Measurements from ENCODE around the gene NGRN. TPM values are rescaled to one million over a fixed set of nuclear protein-coding genes. Genes with fewer than 3 reads are reported as not detected.
"Not testable (repeated sequence)": the region's sequence is repeated elsewhere in the genome, so short reads cannot be mapped to it uniquely, and the experiment has no call there.

NGRN gene
- polyA plus RNA-seq, 3 donors from 2014 or later = 20.2 to 32.1 (median 26.0) TPM

GRCh38 chr15:90300988-90301706, 35.7 kb downstream of the NGRN start:
- no peaks in the 10 kb centered on the region for H3K9me3 Mint-ChIP-seq
- H3K27ac Mint-ChIP-seq = no peak overlapping the region
- DNase-seq = peak; percentile 36 to 54 (median 51)
- H3K4me3 Mint-ChIP-seq = peak overlapping the region in 1 of 5 donors; percentile 26
- H3K36me3 Mint-ChIP-seq = no peaks in the 10 kb centered on the region
- peaks cover 14 to 21% of the 10 kb centered on the region in 2 donors for H3K4me1 Mint-ChIP-seq
- peaks cover 0 to 3% (median 3%) of the 10 kb centered on the region in 3 donors for H3K27me3 Mint-ChIP-seq (ENCODE audit: low read depth in 3 of 3)

GRCh38 chr15:90301707-90302300, 36.3 kb downstream of the NGRN start:
- Mint-ChIP-seq H3K36me3 (no peaks in the 10 kb centered on the region), H3K4me1 (peaks cover 21 to 28% of the 10 kb centered on the region in 2 donors), H3K9me3 (no peaks in the 10 kb centered on the region), H3K27ac (no peak overlapping the region), H3K4me3 (no peak overlapping the region), H3K27me3 (ENCODE audit: low read depth in 3 of 3) (peaks cover 0 to 3% (median 3%) of the 10 kb centered on the region in 3 donors)
- no peak for DNase-seq

GRCh38 chr15:90305355-90305754, 39.9 kb downstream of the NGRN start:
- Mint-ChIP-seq H3K4me1 (peaks cover 30 to 38% of the 10 kb centered on the region in 2 donors), H3K27ac (peak overlapping the region in 1 of 6 donors; percentile 22), H3K4me3 (peak overlapping the region in 1 of 5 donors; percentile 18)
- H3K27me3 Mint-ChIP-seq (ENCODE audit: low read depth in 3 of 3); H3K9me3 Mint-ChIP-seq; H3K36me3 Mint-ChIP-seq; DNase-seq: not testable (repeated sequence)

- no peaks in the 10 kb centered on the region for H3K9me3 Mint-ChIP-seq
- peak overlapping the region in 5 of 6 donors; percentile 60 to 85 (median 73) for H3K27ac Mint-ChIP-seq
- peak in 1 of 3 donors; percentile 4 for DNase-seq
- peak overlapping the region; percentile 44 to 82 (median 68) for H3K4me3 Mint-ChIP-seq
- peaks cover 0 to 3% (median 2%) of the 10 kb centered on the region in 3 donors for H3K27me3 Mint-ChIP-seq (ENCODE audit: low read depth in 3 of 3)
- no peaks in the 10 kb centered on the region for H3K36me3 Mint-ChIP-seq
- peaks cover 30 to 37% of the 10 kb centered on the region in 2 donors for H3K4me1 Mint-ChIP-seq
Observed at GRCh38 chr15:90305932-90306331, 40.5 kb downstream of the NGRN start.

- peaks cover 0 to 3% (median 0%) of the 10 kb centered on the region in 3 donors for H3K27me3 Mint-ChIP-seq (ENCODE audit: low read depth in 3 of 3)
- H3K9me3 Mint-ChIP-seq = no peaks in the 10 kb centered on the region
- peaks cover 27 to 31% of the 10 kb centered on the region in 2 donors for H3K4me1 Mint-ChIP-seq
- DNase-seq = peak; percentile 32 to 52 (median 39)
- no peaks in the 10 kb centered on the region for H3K36me3 Mint-ChIP-seq
- H3K4me3 Mint-ChIP-seq = peak overlapping the region; percentile 44 to 82 (median 68)
- H3K27ac Mint-ChIP-seq = peak overlapping the region; percentile 0 to 85 (median 72)
Observed at GRCh38 chr15:90306560-90306959, 41.1 kb downstream of the NGRN start.

GRCh38 chr15:90307661-90308060, 42.2 kb downstream of the NGRN start:
- no peaks in the 10 kb centered on the region for H3K36me3 Mint-ChIP-seq
- H3K27me3 Mint-ChIP-seq (ENCODE audit: low read depth in 3 of 3) = peaks cover 0 to 3% (median under 1%) of the 10 kb centered on the region in 3 donors
- no peak for DNase-seq
- H3K4me3 Mint-ChIP-seq = no peak overlapping the region
- H3K4me1 Mint-ChIP-seq = peaks cover 27 to 31% of the 10 kb centered on the region in 2 donors
- peak overlapping the region in 1 of 6 donors; percentile 12 for H3K27ac Mint-ChIP-seq
- H3K9me3 Mint-ChIP-seq = no peaks in the 10 kb centered on the region

- no peak for DNase-seq
- Mint-ChIP-seq H3K9me3 (no peaks in the 10 kb centered on the region), H3K27me3 (ENCODE audit: low read depth in 3 of 3) (peaks cover 0 to 5% (median 3%) of the 10 kb centered on the region in 3 donors), H3K4me1 (peaks cover 27 to 31% of the 10 kb centered on the region in 2 donors), H3K4me3 (no peak overlapping the region), H3K27ac (no peak overlapping the region), H3K36me3 (no peaks in the 10 kb centered on the region)
Observed at GRCh38 chr15:90309020-90309419, 43.5 kb downstream of the NGRN start.

- no peaks in the 10 kb centered on the region for H3K9me3 Mint-ChIP-seq
- peaks cover 0 to 8% (median 0%) of the 10 kb centered on the region in 3 donors for H3K27me3 Mint-ChIP-seq (ENCODE audit: low read depth in 3 of 3)
- H3K4me3 Mint-ChIP-seq = no peak overlapping the region
- DNase-seq = no peak
- no peaks in the 10 kb centered on the region for H3K36me3 Mint-ChIP-seq
- no peak overlapping the region for H3K27ac Mint-ChIP-seq
- peaks cover 4 to 8% of the 10 kb centered on the region in 2 donors for H3K4me1 Mint-ChIP-seq
Observed at GRCh38 chr15:90315278-90315982, 50.0 kb downstream of the NGRN start.

- Mint-ChIP-seq H3K27me3 (ENCODE audit: low read depth in 3 of 3) (peaks cover 0 to 8% (median 0%) of the 10 kb centered on the region in 3 donors), H3K36me3 (no peaks in the 10 kb centered on the region), H3K27ac (no peak overlapping the region), H3K4me3 (no peak overlapping the region), H3K4me1 (peaks cover 4 to 11% of the 10 kb centered on the region in 2 donors), H3K9me3 (no peaks in the 10 kb centered on the region)
- no peak for DNase-seq
Observed at GRCh38 chr15:90316139-90316538, 50.7 kb downstream of the NGRN start.

GRCh38 chr15:90318591-90318990, 53.1 kb downstream of the NGRN start:
- peaks cover 0 to 6% (median 0%) of the 10 kb centered on the region in 3 donors for H3K27me3 Mint-ChIP-seq (ENCODE audit: low read depth in 3 of 3)
- H3K4me3 Mint-ChIP-seq = no peak overlapping the region
- no peaks in the 10 kb centered on the region for H3K9me3 Mint-ChIP-seq
- no peak overlapping the region for H3K27ac Mint-ChIP-seq
- H3K4me1 Mint-ChIP-seq = peaks cover 4 to 11% of the 10 kb centered on the region in 2 donors
- DNase-seq = no peak
- no peaks in the 10 kb centered on the region for H3K36me3 Mint-ChIP-seq

- no peak overlapping the region for H3K4me3 Mint-ChIP-seq
- no peak overlapping the region for H3K27ac Mint-ChIP-seq
- DNase-seq = peak; percentile 63 to 75 (median 74)
- H3K4me1 Mint-ChIP-seq = peaks cover 4 to 11% of the 10 kb centered on the region in 2 donors
- H3K9me3 Mint-ChIP-seq = no peaks in the 10 kb centered on the region
- peaks cover 0 to 3% (median 0%) of the 10 kb centered on the region in 3 donors for H3K27me3 Mint-ChIP-seq (ENCODE audit: low read depth in 3 of 3)
- no peaks in the 10 kb centered on the region for H3K36me3 Mint-ChIP-seq
Observed at GRCh38 chr15:90320062-90320884, 54.8 kb downstream of the NGRN start.

- Mint-ChIP-seq H3K4me1 (peaks cover 4 to 11% of the 10 kb centered on the region in 2 donors), H3K9me3 (no peaks in the 10 kb centered on the region), H3K27me3 (ENCODE audit: low read depth in 3 of 3) (peaks cover 0 to 3% (median 0%) of the 10 kb centered on the region in 3 donors), H3K36me3 (no peaks in the 10 kb centered on the region), H3K27ac (no peak overlapping the region), H3K4me3 (no peak overlapping the region)
- DNase-seq = no peak
Observed at GRCh38 chr15:90320885-90321278, 55.4 kb downstream of the NGRN start.

All from immature natural killer cell (primary cell).